Testis (tissue), 2 donors: ENCODE measurements around the gene FAM193A.

Experiments
- CTCF ChIP-seq, 3 experiments: fragments of 450-650 bp in 2 of 3; fragments of 200-600 bp in 1 of 3; sonication (generic) in 1 of 3; IDR thresholded peaks; one replicate each; pipeline ENCODE4 v1.5.1; 2016 to 2019; ENCODE audit warnings: antibody characterized with exemption in 3 of 3, mild to moderate bottlenecking in 2 of 3, moderate library complexity in 1 of 3
- POLR2A ChIP-seq: fragments of 450-650 bp; IDR thresholded peaks from one replicate; pipeline ENCODE4 v1.6.1; 2017; ENCODE audit warnings: antibody characterized with exemption, mild to moderate bottlenecking, moderate library complexity

GRCh38 chr4:2765832-2766526, 229.5 kb downstream of the FAM193A start:
- TF ChIP-seq CTCF (IDR thresholded peaks at IDR 0.05): no peak
- no peak for TF ChIP-seq POLR2A
